Astrocyte (in vitro differentiated cells and primary cell): ENCODE results near the gene ATG7.

ENCODE experiments used
- EZH2 ChIP-seq: IDR thresholded peaks from 2 replicates; pipeline ENCODE4 v1.6.1; 2012; ENCODE audit warnings: mild to moderate bottlenecking, low read length, inconsistent platforms; ENCODE audit not compliant: insufficient read depth
- TF ChIP-seq, protein P1 (sequence below): IDR thresholded peaks from 2 replicates; pipeline ENCODE4 v1.5.1; 2011; ENCODE audit warnings: low read depth, mild to moderate bottlenecking, inconsistent platforms, low read length, moderate library complexity; ENCODE audit not compliant: insufficient read depth

DNA sequence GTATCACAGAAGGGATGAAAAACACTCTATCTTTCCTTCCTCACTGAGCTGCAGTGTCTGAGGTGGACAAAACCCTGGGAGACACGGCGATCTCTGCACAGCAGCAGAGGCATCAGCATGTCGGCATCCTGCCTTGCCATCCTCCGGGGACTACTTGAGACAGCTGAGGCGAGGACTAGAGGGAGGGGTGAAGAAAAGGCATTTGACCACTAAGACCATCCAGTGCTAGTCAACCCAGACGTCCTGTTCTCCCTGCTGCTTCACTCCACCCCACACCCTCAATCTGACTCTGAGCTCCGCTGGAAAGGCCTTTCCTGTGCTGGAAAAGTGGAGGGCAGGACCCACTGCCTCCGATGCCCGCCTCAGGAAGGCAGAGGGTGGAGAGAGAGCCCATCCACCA, 304.3 kb downstream of the ATG7 start:
- TF ChIP-seq, protein P1, sequence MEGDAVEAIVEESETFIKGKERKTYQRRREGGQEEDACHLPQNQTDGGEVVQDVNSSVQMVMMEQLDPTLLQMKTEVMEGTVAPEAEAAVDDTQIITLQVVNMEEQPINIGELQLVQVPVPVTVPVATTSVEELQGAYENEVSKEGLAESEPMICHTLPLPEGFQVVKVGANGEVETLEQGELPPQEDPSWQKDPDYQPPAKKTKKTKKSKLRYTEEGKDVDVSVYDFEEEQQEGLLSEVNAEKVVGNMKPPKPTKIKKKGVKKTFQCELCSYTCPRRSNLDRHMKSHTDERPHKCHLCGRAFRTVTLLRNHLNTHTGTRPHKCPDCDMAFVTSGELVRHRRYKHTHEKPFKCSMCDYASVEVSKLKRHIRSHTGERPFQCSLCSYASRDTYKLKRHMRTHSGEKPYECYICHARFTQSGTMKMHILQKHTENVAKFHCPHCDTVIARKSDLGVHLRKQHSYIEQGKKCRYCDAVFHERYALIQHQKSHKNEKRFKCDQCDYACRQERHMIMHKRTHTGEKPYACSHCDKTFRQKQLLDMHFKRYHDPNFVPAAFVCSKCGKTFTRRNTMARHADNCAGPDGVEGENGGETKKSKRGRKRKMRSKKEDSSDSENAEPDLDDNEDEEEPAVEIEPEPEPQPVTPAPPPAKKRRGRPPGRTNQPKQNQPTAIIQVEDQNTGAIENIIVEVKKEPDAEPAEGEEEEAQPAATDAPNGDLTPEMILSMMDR, result no peak
- TF ChIP-seq EZH2, result no peak
